Peyer's patch (tissue), 4 donors: ENCODE measurements around the gene IGFBP2. TPM values are rescaled to one million over a fixed set of nuclear protein-coding genes. Genes with fewer than 3 reads are reported as not detected.
A peak's percentile ranks its signal among the peaks of the same experiment; 100 is the strongest.

Experiments used
- DNase-seq, 3 donors: peaks; one replicate each; pipeline ENCODE4 v3.0.0-alpha.2; 2017 to 2019
- H3K27ac ChIP-seq, 4 donors: fragments of 200-600 bp; sonication (generic); one replicate each; pipeline ENCODE4 v1.5.1; 2016 to 2019
- H3K27me3 ChIP-seq, 2 donors: fragments of 200-600 bp; sonication (generic); one replicate each; pipeline ENCODE4 v1.5.1; 2019
- H3K36me3 ChIP-seq, 3 donors: fragments of 200-600 bp; sonication (generic); one replicate each; pipeline ENCODE4 v1.5.1; 2016 to 2019
- H3K4me1 ChIP-seq, 4 donors: fragments of 200-600 bp; sonication (generic); one replicate each; pipeline ENCODE4 v1.5.1; 2016 to 2019
- H3K4me3 ChIP-seq, 4 donors: fragments of 200-600 bp; sonication (generic); 1 replicate in 3 of 4; 2 replicates in 1 of 4; pipeline ENCODE4 v1.5.1; 2016 to 2019; ENCODE audit warnings: mild to moderate bottlenecking in 1 of 4
- H3K9me3 ChIP-seq, 4 donors: fragments of 200-600 bp; sonication (generic); one replicate each; pipeline ENCODE4 v1.5.1; 2016 to 2019; ENCODE audit warnings: mild to moderate bottlenecking in 1 of 4
- POLR2A ChIP-seq, 2 donors: fragments of 450-650 bp; IDR thresholded peaks; one replicate each; pipeline ENCODE4 v1.5.1; 2017; ENCODE audit warnings: antibody characterized with exemption in 2 of 2, mild to moderate bottlenecking in 2 of 2, moderate library complexity in 2 of 2
- total RNA-seq, 4 donors: library from RNA; depleted of rRNA; stranded (reverse); fragments of >200 nt; gene quantifications; one replicate each; pipeline ENCODE4 v1.1.0, GENCODE V29; 2016
- TF ChIP-seq, protein P1 (sequence below), 6 experiments: fragments of 450-650 bp in 4 of 6; fragments of 200-600 bp in 2 of 6; sonication (generic) in 1 of 6; IDR thresholded peaks; one replicate each; pipeline ENCODE4 v1.5.1; 2017 to 2019; ENCODE audit warnings: antibody characterized with exemption in 6 of 6, mild to moderate bottlenecking in 3 of 6, moderate library complexity in 1 of 6

Gene IGFBP2
- total RNA-seq, 4 donors from 2014 or later: 24.8 to 51.9 (median 44.6) TPM

DNA sequence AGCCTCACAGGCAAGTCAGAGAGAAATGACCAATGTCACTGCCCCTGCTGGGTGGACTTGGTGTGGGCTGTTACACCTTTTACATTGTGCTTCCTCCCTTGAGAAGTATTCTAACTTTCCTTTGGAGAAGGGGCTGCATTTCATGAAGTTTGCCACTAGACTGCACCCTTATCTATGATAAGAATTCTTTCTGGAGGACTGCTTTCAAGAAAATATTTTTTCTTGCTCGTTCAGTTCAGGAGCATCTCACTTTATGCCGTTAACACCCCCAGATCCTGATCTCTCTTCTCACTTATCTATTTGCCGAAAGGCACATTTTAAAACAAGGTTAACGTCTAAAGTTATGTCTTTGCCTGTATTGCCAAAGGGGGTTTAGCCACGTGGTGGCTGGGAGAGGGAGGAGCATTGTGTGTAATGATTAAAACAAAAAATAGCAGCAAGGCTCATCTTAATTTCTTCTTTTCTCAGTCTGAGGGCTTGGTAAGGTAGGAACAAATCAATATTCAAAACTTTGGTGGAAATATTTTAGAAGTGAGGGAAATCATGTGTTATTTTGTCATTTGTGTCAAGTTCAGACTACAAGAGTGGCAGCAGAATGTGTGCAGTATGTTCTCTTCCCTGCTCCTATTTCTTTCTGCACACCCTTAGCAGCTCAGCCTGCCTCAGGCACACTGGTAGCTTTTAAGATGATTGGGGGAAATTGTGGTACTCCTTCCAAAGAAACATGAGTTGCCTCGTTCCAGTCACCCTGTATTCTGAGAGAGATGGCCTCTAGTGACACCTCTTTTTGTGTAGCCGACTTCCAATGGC lies 63.7 kb downstream of the IGFBP2 start:
- TF ChIP-seq POLR2A (IDR thresholded peaks at IDR 0.05): no peak
- TF ChIP-seq, protein P1, sequence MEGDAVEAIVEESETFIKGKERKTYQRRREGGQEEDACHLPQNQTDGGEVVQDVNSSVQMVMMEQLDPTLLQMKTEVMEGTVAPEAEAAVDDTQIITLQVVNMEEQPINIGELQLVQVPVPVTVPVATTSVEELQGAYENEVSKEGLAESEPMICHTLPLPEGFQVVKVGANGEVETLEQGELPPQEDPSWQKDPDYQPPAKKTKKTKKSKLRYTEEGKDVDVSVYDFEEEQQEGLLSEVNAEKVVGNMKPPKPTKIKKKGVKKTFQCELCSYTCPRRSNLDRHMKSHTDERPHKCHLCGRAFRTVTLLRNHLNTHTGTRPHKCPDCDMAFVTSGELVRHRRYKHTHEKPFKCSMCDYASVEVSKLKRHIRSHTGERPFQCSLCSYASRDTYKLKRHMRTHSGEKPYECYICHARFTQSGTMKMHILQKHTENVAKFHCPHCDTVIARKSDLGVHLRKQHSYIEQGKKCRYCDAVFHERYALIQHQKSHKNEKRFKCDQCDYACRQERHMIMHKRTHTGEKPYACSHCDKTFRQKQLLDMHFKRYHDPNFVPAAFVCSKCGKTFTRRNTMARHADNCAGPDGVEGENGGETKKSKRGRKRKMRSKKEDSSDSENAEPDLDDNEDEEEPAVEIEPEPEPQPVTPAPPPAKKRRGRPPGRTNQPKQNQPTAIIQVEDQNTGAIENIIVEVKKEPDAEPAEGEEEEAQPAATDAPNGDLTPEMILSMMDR (IDR thresholded peaks at IDR 0.05): peak in 4 of 6 experiments; percentile 14 to 28 (median 24)
- DNase-seq: no peak
- H3K27me3 ChIP-seq: peaks cover 0 to 18% of the 10 kb centered on the region in 2 donors
- no peaks in the 10 kb centered on the region for H3K36me3 ChIP-seq
- H3K9me3 ChIP-seq: no peaks in the 10 kb centered on the region
- peaks cover 0 to 31% (median 5%) of the 10 kb centered on the region in 4 donors for H3K4me1 ChIP-seq
- no peak overlapping the region for H3K4me3 ChIP-seq
- H3K27ac ChIP-seq: peak overlapping the region in 2 of 4 donors; percentile 17 to 87

DNA sequence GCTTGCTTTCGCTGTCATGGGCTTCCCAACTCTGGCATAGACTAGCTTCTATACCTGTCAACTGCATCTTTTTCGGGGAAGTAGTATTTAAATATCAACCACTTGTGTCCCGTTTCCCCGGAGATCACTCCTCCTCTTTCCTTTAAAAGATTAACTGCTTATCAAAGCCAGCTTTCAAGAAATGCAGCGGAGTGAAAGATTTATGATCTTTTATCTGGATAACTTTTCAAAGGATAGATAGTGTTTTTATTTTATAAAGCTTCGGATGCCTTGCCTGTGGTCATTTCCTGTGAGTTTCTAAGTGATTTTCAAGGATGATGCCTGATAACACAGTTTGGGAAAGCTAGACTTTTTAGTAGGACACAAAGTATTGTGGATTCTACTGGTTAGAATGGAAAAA lies 65.1 kb downstream of the IGFBP2 start:
- peaks cover 0 to 23% (median 5%) of the 10 kb centered on the region in 4 donors for H3K4me1 ChIP-seq

GRCh38 chr2:216698895-216699294 lies 65.7 kb downstream of the IGFBP2 start:
- TF ChIP-seq, protein P1 (IDR thresholded peaks at IDR 0.05): peak in 4 of 6 experiments; percentile 27 to 57 (median 52)
- no peak for TF ChIP-seq POLR2A (IDR thresholded peaks at IDR 0.05)
- H3K36me3 ChIP-seq: no peaks in the 10 kb centered on the region
- H3K27me3 ChIP-seq: peaks cover 0 to 9% of the 10 kb centered on the region in 2 donors
- no peak for DNase-seq
- H3K27ac ChIP-seq: peak overlapping the region in 1 of 4 donors; percentile 32
- H3K4me1 ChIP-seq: peaks cover 0 to 22% (median 5%) of the 10 kb centered on the region in 4 donors
- no peaks in the 10 kb centered on the region for H3K9me3 ChIP-seq
- no peak overlapping the region for H3K4me3 ChIP-seq

More for the DNA sequence above, 65.1 kb downstream of the IGFBP2 start:
- no peaks in the 10 kb centered on the region for H3K36me3 ChIP-seq
- no peak overlapping the region for H3K27ac ChIP-seq
- no peak for DNase-seq
- peaks cover 0 to 14% of the 10 kb centered on the region in 2 donors for H3K27me3 ChIP-seq
- H3K4me3 ChIP-seq: no peak overlapping the region
- TF ChIP-seq, protein P1 (IDR thresholded peaks at IDR 0.05): no peak
- TF ChIP-seq POLR2A (IDR thresholded peaks at IDR 0.05): no peak
- H3K9me3 ChIP-seq: no peaks in the 10 kb centered on the region

DNA sequence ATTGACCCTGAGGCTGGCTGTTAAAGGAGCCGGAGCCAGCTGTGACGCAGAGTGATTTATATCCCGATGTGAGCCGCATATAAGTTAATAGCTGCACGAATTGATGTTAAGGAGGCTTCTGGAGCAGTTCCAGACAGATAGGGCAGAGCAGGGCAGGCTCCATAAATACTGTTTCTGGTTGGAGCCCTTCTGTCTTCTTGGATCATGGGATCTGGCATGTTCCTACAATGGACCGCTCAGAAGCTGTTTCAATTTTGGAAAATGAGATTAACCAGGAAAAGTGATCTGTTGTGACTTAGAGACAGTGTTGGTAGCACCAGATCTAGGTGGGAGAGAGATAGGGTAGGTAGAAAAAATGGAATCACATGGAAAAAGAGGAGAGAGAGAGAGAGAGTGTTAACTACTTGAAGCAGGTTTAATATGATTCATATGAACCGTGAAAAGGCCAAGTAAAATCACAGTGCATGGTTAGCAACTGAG lies 66.9 kb downstream of the IGFBP2 start:
- Histone ChIP-seq H3K36me3 (no peaks in the 10 kb centered on the region), H3K27ac (peak overlapping the region in 2 of 4 donors; percentile 1 to 32), H3K4me1 (peaks cover 0 to 11% (median 0%) of the 10 kb centered on the region in 4 donors), H3K9me3 (no peaks in the 10 kb centered on the region), H3K4me3 (no peak overlapping the region), H3K27me3 (no peaks in the 10 kb centered on the region)
- no peak for TF ChIP-seq POLR2A (IDR thresholded peaks at IDR 0.05)
- TF ChIP-seq, protein P1 (IDR thresholded peaks at IDR 0.05): no peak
- no peak for DNase-seq

DNA sequence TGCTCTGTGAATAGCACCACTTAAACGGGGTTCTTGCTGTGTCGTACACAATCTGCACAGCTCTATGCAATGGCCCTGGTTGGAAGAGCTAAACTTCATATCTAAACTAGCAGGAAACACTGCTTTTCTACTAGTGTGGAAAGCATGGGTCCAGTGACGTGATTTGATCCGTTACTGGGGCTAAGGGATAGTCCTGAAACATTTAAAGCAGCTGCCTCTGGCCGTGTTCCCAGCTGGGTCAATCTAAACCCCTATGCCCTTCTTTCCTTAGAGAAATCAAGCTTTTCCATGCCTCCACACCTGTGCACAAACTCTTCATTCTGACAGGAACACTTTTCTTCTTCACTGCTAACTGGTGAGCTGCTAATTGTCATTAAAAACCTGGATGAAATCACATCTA lies 67.6 kb downstream of the IGFBP2 start:
- no peak for TF ChIP-seq POLR2A (IDR thresholded peaks at IDR 0.05)
- TF ChIP-seq, protein P1 (IDR thresholded peaks at IDR 0.05): no peak
- DNase-seq: no peak
- Histone ChIP-seq H3K36me3 (no peaks in the 10 kb centered on the region), H3K4me1 (peaks cover 0 to 8% (median 0%) of the 10 kb centered on the region in 4 donors), H3K9me3 (no peaks in the 10 kb centered on the region), H3K4me3 (no peak overlapping the region), H3K27me3 (no peaks in the 10 kb centered on the region), H3K27ac (peak overlapping the region in 2 of 4 donors; percentile 1 to 32)
